ENCODE results near the gene RIMKLA. TPM values are rescaled to one million over a fixed set of nuclear protein-coding genes. Genes with fewer than 3 reads are reported as not detected.

Gene RIMKLA
- total and polyA plus RNA-seq, 2 donors (not counting 3 experiments of a cell fraction or from before 2014, with no cell fraction given), result 0.01 TPM; not detected in 1

DNA sequence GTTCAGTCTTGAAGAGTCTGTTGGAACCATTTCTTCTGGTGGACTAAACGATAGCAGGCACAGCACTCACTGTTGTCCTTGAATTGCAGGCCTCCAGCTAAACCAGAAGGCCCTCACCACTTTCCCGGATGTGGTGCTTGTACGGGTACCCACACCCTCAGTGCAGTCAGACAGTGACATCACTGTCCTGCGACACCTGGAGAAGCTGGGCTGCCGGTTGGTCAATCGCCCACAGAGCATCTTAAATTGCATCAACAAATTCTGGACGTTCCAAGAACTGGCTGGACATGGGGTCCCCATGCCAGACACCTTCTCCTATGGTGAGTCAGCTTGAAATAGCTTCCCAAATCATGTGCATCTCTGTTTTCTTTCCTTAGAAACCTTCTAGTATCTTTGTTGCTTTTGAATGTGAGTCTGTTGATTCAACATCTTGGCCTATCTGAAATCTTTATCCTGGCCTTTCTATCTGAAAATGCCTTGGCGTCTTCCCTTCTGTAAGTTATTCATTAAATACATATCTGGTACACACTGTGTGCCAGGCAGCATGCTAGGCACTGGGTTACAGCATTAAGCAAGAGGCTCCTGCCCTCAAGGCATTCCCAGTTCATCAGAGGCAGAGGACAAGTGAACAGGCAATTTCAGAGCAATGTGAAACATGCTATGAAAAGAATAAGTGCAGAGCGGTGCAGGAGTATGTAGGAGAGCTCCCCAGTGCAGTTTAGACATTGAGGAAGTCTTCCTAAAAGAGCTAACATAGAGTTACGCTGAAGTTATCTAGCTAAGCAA is 18.9 kb downstream of the RIMKLA start:
- Histone ChIP-seq H3K4me2 (ENCODE audit: insufficient read depth, low read length) (no peak overlapping the region), H3K9ac (replicated peaks; ENCODE audit: extremely low read depth, insufficient read depth, low read length) (no peak overlapping the region), H3K9me1 (replicated peaks; ENCODE audit: control insufficient read depth, extremely low read depth, insufficient read depth, low read length) (no peaks in the 10 kb centered on the region), H3K4me3 (replicated peaks in 1 of 3; ENCODE audit: insufficient read depth in 1 of 3, low read depth in 1 of 3, low read length in 3 of 3) (no peak overlapping the region), H3K27ac (ENCODE audit: insufficient read depth, low read depth, low read length) (no peak overlapping the region), H3K9me3 (replicated peaks; ENCODE audit: control insufficient read depth, insufficient read depth, low read length) (no peaks in the 10 kb centered on the region), H2AFZ (ENCODE audit: low read depth, low read length) (no peak overlapping the region), H4K20me1 (replicated peaks; ENCODE audit: control insufficient read depth, extremely low read depth, insufficient read depth, low read length) (no peaks in the 10 kb centered on the region), H3K27me3 (ENCODE audit: control insufficient read depth in 2 of 2, insufficient read depth in 2 of 2, low read length in 2 of 2) (peaks cover 7 to 8% of the 10 kb centered on the region in 2 experiments), H3K4me1 (ENCODE audit: control insufficient read depth, extremely low read depth, insufficient read depth, low read length) (no peaks in the 10 kb centered on the region), H3K36me3 (ENCODE audit: control insufficient read depth in 2 of 2, extremely low read depth in 1 of 2, insufficient read depth in 2 of 2, low read length in 2 of 2) (no peaks in the 10 kb centered on the region), H3K79me2 (ENCODE audit: control insufficient read depth, insufficient read depth, low read length) (no peaks in the 10 kb centered on the region)
- ChIA-PET POLR2A (no interaction called here), CTCF (no interaction called here)
- no TSS peak for BruUV-seq (replicated peaks)
- FAIRE-seq (no peak), DNase-seq (ENCODE audit: low read depth, low spot score) (no peak)
- no peak for TF ChIP-seq FOS (IDR thresholded peaks at IDR 0.05; ENCODE audit: borderline replicate concordance, insufficient read depth, low read length)
- TF ChIP-seq GATA2 (IDR thresholded peaks at IDR 0.05; ENCODE audit: insufficient read depth, insufficient read length, low read depth, low read length), result no peak
- TF ChIP-seq EZH2 (IDR thresholded peaks at IDR 0.05; ENCODE audit: borderline replicate concordance, low read depth, low read length, severe bottlenecking), result no peak
- TF ChIP-seq JUN (IDR thresholded peaks at IDR 0.05; ENCODE audit: borderline replicate concordance, insufficient read depth, insufficient read length, low read depth), result no peak
- TF ChIP-seq, protein P1, sequence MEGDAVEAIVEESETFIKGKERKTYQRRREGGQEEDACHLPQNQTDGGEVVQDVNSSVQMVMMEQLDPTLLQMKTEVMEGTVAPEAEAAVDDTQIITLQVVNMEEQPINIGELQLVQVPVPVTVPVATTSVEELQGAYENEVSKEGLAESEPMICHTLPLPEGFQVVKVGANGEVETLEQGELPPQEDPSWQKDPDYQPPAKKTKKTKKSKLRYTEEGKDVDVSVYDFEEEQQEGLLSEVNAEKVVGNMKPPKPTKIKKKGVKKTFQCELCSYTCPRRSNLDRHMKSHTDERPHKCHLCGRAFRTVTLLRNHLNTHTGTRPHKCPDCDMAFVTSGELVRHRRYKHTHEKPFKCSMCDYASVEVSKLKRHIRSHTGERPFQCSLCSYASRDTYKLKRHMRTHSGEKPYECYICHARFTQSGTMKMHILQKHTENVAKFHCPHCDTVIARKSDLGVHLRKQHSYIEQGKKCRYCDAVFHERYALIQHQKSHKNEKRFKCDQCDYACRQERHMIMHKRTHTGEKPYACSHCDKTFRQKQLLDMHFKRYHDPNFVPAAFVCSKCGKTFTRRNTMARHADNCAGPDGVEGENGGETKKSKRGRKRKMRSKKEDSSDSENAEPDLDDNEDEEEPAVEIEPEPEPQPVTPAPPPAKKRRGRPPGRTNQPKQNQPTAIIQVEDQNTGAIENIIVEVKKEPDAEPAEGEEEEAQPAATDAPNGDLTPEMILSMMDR (IDR thresholded peaks at IDR 0.05; ENCODE audit: extremely low read depth in 1 of 2, insufficient read depth in 1 of 2, low read depth in 1 of 2, low read length in 2 of 2), result no peak
- TF ChIP-seq, protein P2, sequence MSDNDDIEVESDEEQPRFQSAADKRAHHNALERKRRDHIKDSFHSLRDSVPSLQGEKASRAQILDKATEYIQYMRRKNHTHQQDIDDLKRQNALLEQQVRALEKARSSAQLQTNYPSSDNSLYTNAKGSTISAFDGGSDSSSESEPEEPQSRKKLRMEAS (IDR thresholded peaks at IDR 0.05; ENCODE audit: insufficient read depth, insufficient read length), result no peak
- TF ChIP-seq MYC (IDR thresholded peaks at IDR 0.05; ENCODE audit: low read depth, low read length), result no peak
- TF ChIP-seq POLR2AphosphoS5 (IDR thresholded peaks at IDR 0.05; ENCODE audit: insufficient read depth, low read depth, low read length), result no peak
- no peak for TF ChIP-seq POLR2A (IDR thresholded peaks at IDR 0.05; ENCODE audit: low read depth, low read length)
- dilution Hi-C loops (cut with MboI; ENCODE audit: extremely low pct_ligation_motif_present, low sequenced_read_pairs) (no loop called here), intact Hi-C loops (cut with micrococcal nuclease) (no loop called here)
